ENCODE results near the gene ARL14. TPM values are rescaled to one million over a fixed set of nuclear protein-coding genes. Genes with fewer than 3 reads are reported as not detected.

ARL14 gene
- total and polyA plus RNA-seq, 2 of the 13 experiments (the other 11 are each of a cell fraction or from before 2014, with no cell fraction given), result 0.11 TPM; not detected in 1

DNA sequence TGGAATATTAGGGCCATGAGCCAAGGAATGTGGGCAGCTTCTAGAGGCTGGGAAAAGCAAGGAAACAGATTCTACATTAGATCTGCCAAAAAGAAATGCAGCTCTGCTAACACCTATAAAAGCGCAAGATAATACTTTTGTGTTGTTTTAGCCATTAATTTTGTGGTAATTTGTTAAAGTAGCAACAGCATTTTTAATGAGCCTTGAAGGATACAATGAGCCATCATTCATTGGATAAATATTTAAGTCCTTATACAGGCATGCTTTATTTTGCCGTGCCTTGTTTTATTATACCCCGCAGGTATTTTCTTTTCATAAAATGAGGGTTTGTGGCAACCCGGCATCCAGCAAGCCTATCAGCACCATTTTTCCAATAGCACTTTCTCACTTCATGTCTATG, 15.0 kb downstream of the ARL14 start:
- no TSS peak for BruUV-seq (replicated peaks)

More for the DNA sequence above, 15.0 kb downstream of the ARL14 start:
- H3K79me2 ChIP-seq (ENCODE audit: insufficient read depth, low read length), result no peaks in the 10 kb centered on the region
- H3K36me3 ChIP-seq (replicated peaks in 1 of 2; ENCODE audit: control insufficient read depth in 1 of 2, insufficient read depth in 2 of 2, low read length in 2 of 2), result no peaks in the 10 kb centered on the region
- in situ Hi-C loops (cut with HindIII; ENCODE audit: extremely low pct_ligation_motif_present, low pct_unique_long_range_greater_than_20kb) (no loop called here), intact Hi-C loops (cut with micrococcal nuclease; ENCODE audit: unreplicated experiment) (no loop called here)
- H3K27me3 ChIP-seq (ENCODE audit: control insufficient read depth in 1 of 2, insufficient read depth in 2 of 2, low read length in 2 of 2), result no peaks in the 10 kb centered on the region
- ATAC-seq (no peak), FAIRE-seq (no peak), DNase-seq (ENCODE audit: low spot score) (no peak)
- no peaks in the 10 kb centered on the region for H4K20me1 ChIP-seq (ENCODE audit: insufficient read depth, low read length)
- no peaks in the 10 kb centered on the region for H3K4me1 ChIP-seq (ENCODE audit: insufficient read depth, low read length)
- H3K9ac ChIP-seq (ENCODE audit: insufficient read depth, low read depth, low read length), result no peak overlapping the region
- no peaks in the 10 kb centered on the region for H3K9me3 ChIP-seq (ENCODE audit: low read length)
- TF ChIP-seq EED (CRISPR knock-in tag; IDR thresholded peaks at IDR 0.05), result no peak
- no peak for TF ChIP-seq SPEN (CRISPR knock-in tag; IDR thresholded peaks at IDR 0.05; ENCODE audit: low read depth)
- TF ChIP-seq NFE2L2 (IDR thresholded peaks at IDR 0.05; ENCODE audit: low read length), result no peak
- TF ChIP-seq, protein P1, sequence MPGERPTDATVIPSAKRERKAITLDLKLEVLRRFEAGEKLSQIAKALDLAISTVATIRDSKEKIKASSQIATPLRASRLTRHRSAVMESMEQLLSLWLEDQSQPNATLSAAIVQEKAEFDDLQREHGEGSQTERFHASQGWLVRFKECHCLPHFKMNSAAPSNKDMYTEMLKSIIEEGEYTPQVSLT (CRISPR knock-in tag; IDR thresholded peaks at IDR 0.05; ENCODE audit: borderline replicate concordance, low read depth), result no peak
- no peak for TF ChIP-seq TBP (CRISPR knock-in tag; IDR thresholded peaks at IDR 0.05)
- no peak for TF ChIP-seq POGZ (CRISPR knock-in tag; IDR thresholded peaks at IDR 0.05)
- no peak for TF ChIP-seq ZNF263 (CRISPR knock-in tag; IDR thresholded peaks at IDR 0.05)
- no peak for TF ChIP-seq PHF21A (CRISPR knock-in tag; IDR thresholded peaks at IDR 0.05)
- no peak for TF ChIP-seq MBD4 (IDR thresholded peaks at IDR 0.05; ENCODE audit: borderline replicate concordance, low read length)
- no peak for TF ChIP-seq MIER2 (CRISPR knock-in tag; IDR thresholded peaks at IDR 0.05)
- no peak for TF ChIP-seq ZNF776 (CRISPR knock-in tag; IDR thresholded peaks at IDR 0.05)
- no peak for TF ChIP-seq ZNF124 (CRISPR knock-in tag; IDR thresholded peaks at IDR 0.05)
- TF ChIP-seq JDP2 (CRISPR knock-in tag; IDR thresholded peaks at IDR 0.05; ENCODE audit: borderline replicate concordance), result no peak
- TF ChIP-seq, protein P2, sequence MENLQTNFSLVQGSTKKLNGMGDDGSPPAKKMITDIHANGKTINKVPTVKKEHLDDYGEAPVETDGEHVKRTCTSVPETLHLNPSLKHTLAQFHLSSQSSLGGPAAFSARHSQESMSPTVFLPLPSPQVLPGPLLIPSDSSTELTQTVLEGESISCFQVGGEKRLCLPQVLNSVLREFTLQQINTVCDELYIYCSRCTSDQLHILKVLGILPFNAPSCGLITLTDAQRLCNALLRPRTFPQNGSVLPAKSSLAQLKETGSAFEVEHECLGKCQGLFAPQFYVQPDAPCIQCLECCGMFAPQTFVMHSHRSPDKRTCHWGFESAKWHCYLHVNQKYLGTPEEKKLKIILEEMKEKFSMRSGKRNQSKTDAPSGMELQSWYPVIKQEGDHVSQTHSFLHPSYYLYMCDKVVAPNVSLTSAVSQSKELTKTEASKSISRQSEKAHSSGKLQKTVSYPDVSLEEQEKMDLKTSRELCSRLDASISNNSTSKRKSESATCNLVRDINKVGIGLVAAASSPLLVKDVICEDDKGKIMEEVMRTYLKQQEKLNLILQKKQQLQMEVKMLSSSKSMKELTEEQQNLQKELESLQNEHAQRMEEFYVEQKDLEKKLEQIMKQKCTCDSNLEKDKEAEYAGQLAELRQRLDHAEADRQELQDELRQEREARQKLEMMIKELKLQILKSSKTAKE (CRISPR knock-in tag; IDR thresholded peaks at IDR 0.05; ENCODE audit: borderline replicate concordance), result no peak
- H3K27ac ChIP-seq (ENCODE audit: extremely low read length, insufficient read depth, low read length), result no peak overlapping the region
- POLR2A ChIA-PET, result no interaction called here
- no peak overlapping the region for H3K4me3 ChIP-seq (replicated peaks in 1 of 3; ENCODE audit: insufficient read depth in 1 of 3, low read depth in 2 of 3, low read length in 3 of 3)
- CTCF ChIA-PET (ENCODE audit: low intra/inter-chr PET ratio, low total read pairs), result no interaction called here
- 68% methylated on average over 4 of the region's 4 CpGs for WGBS (ENCODE audit: low lambda C conversion rate)
- H2AFZ ChIP-seq (ENCODE audit: low read length), result no peak overlapping the region
- H3K4me2 ChIP-seq (ENCODE audit: low read depth, low read length), result no peak overlapping the region
